HFFc6 (cell line): ENCODE results near the gene STAC. TPM values are rescaled to one million over a fixed set of nuclear protein-coding genes. Genes with fewer than 3 reads are reported as not detected.

Experiments used
- DNase-seq: peaks from one replicate; pipeline ENCODE4 v3.0.0-alpha.2; 2018
- H3K27ac Mint-ChIP-seq: 2 replicates; pipeline ENCODE4 v1.8.0; 2020; ENCODE audit warnings: mild to moderate bottlenecking, mixed read lengths
- H3K27me3 Mint-ChIP-seq: 2 replicates; pipeline ENCODE4 v1.8.0; 2021; ENCODE audit warnings: mild to moderate bottlenecking, moderate library complexity, mixed read lengths; ENCODE audit not compliant: insufficient read depth
- H3K36me3 Mint-ChIP-seq: 2 replicates; pipeline ENCODE4 v1.8.0; 2021; ENCODE audit warnings: low read depth, mixed read lengths
- H3K4me1 Mint-ChIP-seq: 2 replicates; pipeline ENCODE4 v1.8.0; 2020; ENCODE audit warnings: low read depth, mixed read lengths
- H3K4me3 Mint-ChIP-seq: 2 replicates; pipeline ENCODE4 v1.8.0; 2020; ENCODE audit warnings: mild to moderate bottlenecking, moderate library complexity, mixed read lengths
- H3K9me3 Mint-ChIP-seq: 2 replicates; pipeline ENCODE4 v1.8.0; 2020; ENCODE audit warnings: mild to moderate bottlenecking, mixed read lengths
- CTCF ChIP-seq: fragments of 200-600 bp; sonication (generic); IDR thresholded peaks from 2 replicates; pipeline ENCODE4 v1.5.0; 2021; ENCODE audit warnings: antibody characterized with exemption, mild to moderate bottlenecking
- total RNA-seq, 6 experiments: library from RNA; stranded (reverse); fragmentation: NEBNext Ultra II Directional; extraction: Animal tissue kit (Norgen Biotek cat#: 25700); gene quantifications; 2 replicates in 1 of 6; 3 replicates in 5 of 6; pipeline ENCODE4 v1.2.3, GENCODE V29; 2021

The STAC gene
- total RNA-seq, 6 experiments from 2014 or later, result not detected

- no peak overlapping the region for H3K27ac Mint-ChIP-seq
- H3K9me3 Mint-ChIP-seq, result peaks cover 31% of the 10 kb centered on the region
- no peak overlapping the region for H3K4me3 Mint-ChIP-seq
- H3K4me1 Mint-ChIP-seq, result no peaks in the 10 kb centered on the region
- no peak for TF ChIP-seq CTCF
- no peak for DNase-seq
- no peaks in the 10 kb centered on the region; the same call in 1 of the 2 replicates for H3K36me3 Mint-ChIP-seq
- H3K27me3 Mint-ChIP-seq, result peaks cover 1% of the 10 kb centered on the region; the same call in 1 of the 2 replicates
Observed at GRCh38 chr3:36397841-36398240, 17.5 kb downstream of the STAC start.

- Mint-ChIP-seq H3K36me3 (no peaks in the 10 kb centered on the region; the same call in 1 of the 2 replicates), H3K9me3 (peaks cover 24% of the 10 kb centered on the region), H3K4me3 (no peak overlapping the region), H3K27ac (no peak overlapping the region), H3K4me1 (no peaks in the 10 kb centered on the region), H3K27me3 (peaks cover 1% of the 10 kb centered on the region; the same call in 1 of the 2 replicates)
- DNase-seq, result no peak
- no peak for TF ChIP-seq CTCF
Observed at GRCh38 chr3:36399933-36400332, 19.6 kb downstream of the STAC start.

GRCh38 chr3:36401056-36401455 is 20.8 kb downstream of the STAC start:
- Mint-ChIP-seq H3K4me1 (no peaks in the 10 kb centered on the region), H3K27ac (no peak overlapping the region), H3K27me3 (peaks cover 1% of the 10 kb centered on the region; the same call in 1 of the 2 replicates), H3K9me3 (peaks cover 26% of the 10 kb centered on the region), H3K36me3 (no peaks in the 10 kb centered on the region; the same call in 1 of the 2 replicates), H3K4me3 (no peak overlapping the region)
- no peak for TF ChIP-seq CTCF
- no peak for DNase-seq

GRCh38 chr3:36403661-36404060 is 23.4 kb downstream of the STAC start:
- Mint-ChIP-seq H3K9me3 (peaks cover 31% of the 10 kb centered on the region), H3K36me3 (no peaks in the 10 kb centered on the region), H3K4me1 (no peaks in the 10 kb centered on the region), H3K4me3 (no peak overlapping the region), H3K27me3 (peaks cover 1% of the 10 kb centered on the region; the same call in 1 of the 2 replicates), H3K27ac (no peak overlapping the region)
- DNase-seq, result no peak
- no peak for TF ChIP-seq CTCF

- no peak for TF ChIP-seq CTCF
- no peaks in the 10 kb centered on the region; the same call in 1 of the 2 replicates for H3K27me3 Mint-ChIP-seq
- no peaks in the 10 kb centered on the region for H3K4me1 Mint-ChIP-seq
- no peak overlapping the region for H3K27ac Mint-ChIP-seq
- DNase-seq, result no peak
- peaks cover 33% of the 10 kb centered on the region for H3K9me3 Mint-ChIP-seq
- H3K4me3 Mint-ChIP-seq, result no peak overlapping the region
- H3K36me3 Mint-ChIP-seq, result no peaks in the 10 kb centered on the region
Observed at GRCh38 chr3:36405190-36405589, 24.9 kb downstream of the STAC start.

GRCh38 chr3:36408146-36408545 is 27.8 kb downstream of the STAC start:
- Mint-ChIP-seq H3K27ac (no peak overlapping the region), H3K36me3 (no peaks in the 10 kb centered on the region), H3K9me3 (peaks cover 37% of the 10 kb centered on the region), H3K4me1 (no peaks in the 10 kb centered on the region), H3K27me3 (no peaks in the 10 kb centered on the region; the same call in 1 of the 2 replicates), H3K4me3 (no peak overlapping the region)
- no peak for TF ChIP-seq CTCF
- DNase-seq, result no peak
